HCT116 (cell line): ENCODE results near the gene RAPGEF1. TPM values are rescaled to one million over a fixed set of nuclear protein-coding genes. Genes with fewer than 3 reads are reported as not detected.

Source experiments
- ATAC-seq: fragments of 200-7000 bp; cut with Tn5 transposase; 2 replicates; pipeline ENCODE4 v1.9.1; 2020; ENCODE audit warnings: mild to moderate bottlenecking, moderate library complexity
- BruUV-seq: library from RNA; stranded (reverse); fragments of 400-500 nt; replicated peaks from 2 replicates; lab custom pipeline; 2021; lab: Mats Ljungman, UMichigan
- CTCF ChIA-PET: fragments of 300-600 bp; sonication (Branson Sonifier 250); formaldehyde crosslinking; loops from one replicate; lab custom pipeline; 2021; ENCODE audit warnings: antibody characterized with exemption; lab: Charles Lee
- POLR2A ChIA-PET: fragments of 300-600, 350-600 bp; sonication (Branson Sonifier 250); formaldehyde crosslinking; loops from one replicate; lab custom pipeline; 2021; ENCODE audit warnings: antibody characterized with exemption; lab: Charles Lee
- RAD21 ChIA-PET, 2 experiments: fragments of 300-600 bp; sonication (Branson Sonifier 250); formaldehyde crosslinking; loops; one replicate each; lab custom pipeline; 2023; ENCODE audit warnings: low total read pairs in 2 of 2; ENCODE audit not compliant: uncharacterized antibody in 2 of 2, unreplicated experiment in 2 of 2, low non-redundant PET in 1 of 2; lab: Charles Lee
- DNase-seq: peaks from one replicate; pipeline ENCODE4 v3.0.0-alpha.2; 2010; ENCODE audit warnings: low read depth, low spot score
- H2AFZ ChIP-seq: fragments of 200-600 bp; shearing (Covaris generic), sonication (generic); 2 replicates; pipeline ENCODE4 v1.6.1; 2017; ENCODE audit warnings: low read depth, mixed run types, mixed read lengths, antibody characterized with exemption, low read length; ENCODE audit not compliant: poor library complexity, severe bottlenecking
- H3K27ac ChIP-seq: 2 replicates; pipeline ENCODE4 v1.5.1; 2012; ENCODE audit warnings: low read depth, low read length
- H3K27me3 ChIP-seq: fragments of 200-600 bp; sonication (generic); 2 replicates; pipeline ENCODE4 v1.6.1; 2016; ENCODE audit warnings: mixed run types, low read length, mixed read lengths; ENCODE audit not compliant: insufficient read depth
- H3K36me3 ChIP-seq, 2 experiments: fragments of 200-500 bp in 1 of 2; fragments of 200-600 bp in 1 of 2; sonication (Bioruptor generic) in 1 of 2; sonication (generic) in 1 of 2; 2 replicates each; pipeline versions ENCODE4 v1.5.1 to v1.6.1; 2014 to 2016; ENCODE audit warnings: low read length in 2 of 2, inconsistent platforms in 1 of 2, mixed read lengths in 1 of 2, mixed run types in 1 of 2; ENCODE audit not compliant: insufficient read depth in 2 of 2, control insufficient read depth in 1 of 2
- H3K4me1 ChIP-seq, 2 experiments: fragments of 200-600 bp in 1 of 2; sonication (generic) in 1 of 2; 2 replicates each; pipeline versions ENCODE4 v1.5.1 to v1.6.1; 2012 to 2017; ENCODE audit warnings: low read length in 2 of 2, inconsistent platforms in 1 of 2, mild to moderate bottlenecking in 1 of 2, mixed read lengths in 1 of 2, mixed run types in 1 of 2, moderate library complexity in 1 of 2; ENCODE audit not compliant: insufficient read depth in 2 of 2, control insufficient read depth in 1 of 2
- H3K4me2 ChIP-seq: fragments of 200-600 bp; sonication (generic); 2 replicates; pipeline ENCODE4 v1.6.1; 2017; ENCODE audit warnings: mixed run types, low read length, mixed read lengths
- H3K4me3 ChIP-seq, 2 experiments: fragments of 200-600 bp in 1 of 2; sonication (generic) in 1 of 2; replicated peaks in 1 of 2; 2 replicates each; pipeline ENCODE4 v1.5.1; 2011 to 2016; ENCODE audit warnings: low read length in 2 of 2, control low read depth in 1 of 2, low read depth in 1 of 2, mild to moderate bottlenecking in 1 of 2, mixed read lengths in 1 of 2, mixed run types in 1 of 2
- H3K79me2 ChIP-seq: fragments of 200-600 bp; sonication (generic); 2 replicates; pipeline ENCODE4 v1.6.1; 2017; ENCODE audit warnings: mild to moderate bottlenecking, mixed run types, low read length, moderate library complexity, mixed read lengths; ENCODE audit not compliant: insufficient read depth
- H3K9ac ChIP-seq: fragments of 200-600 bp; sonication (generic); 2 replicates; pipeline ENCODE4 v1.6.1; 2016; ENCODE audit warnings: low read length, mixed read lengths
- H3K9me2 ChIP-seq: fragments of 200-600 bp; sonication (generic), shearing (Covaris generic); 2 replicates; pipeline ENCODE4 v1.6.1; 2017; ENCODE audit warnings: mixed run types, mild to moderate bottlenecking, moderate library complexity; ENCODE audit not compliant: insufficient read depth
- H3K9me3 ChIP-seq, 2 experiments: fragments of 200-500 bp in 1 of 2; fragments of 200-600 bp in 1 of 2; sonication (Bioruptor generic) in 1 of 2; sonication (generic) in 1 of 2; 2 replicates each; pipeline ENCODE4 v1.6.1; 2014 to 2017; ENCODE audit warnings: low read length in 2 of 2, mixed read lengths in 2 of 2, inconsistent platforms in 1 of 2, low read depth in 1 of 2, mild to moderate bottlenecking in 1 of 2, mixed run types in 1 of 2, moderate library complexity in 1 of 2; ENCODE audit not compliant: control insufficient read depth in 1 of 2, insufficient read depth in 1 of 2
- H4K20me1 ChIP-seq: fragments of 200-600 bp; sonication (generic), shearing (Covaris generic); 2 replicates; pipeline ENCODE4 v1.6.1; 2017; ENCODE audit warnings: mixed run types, mild to moderate bottlenecking, moderate library complexity; ENCODE audit not compliant: insufficient read depth
- ATF3 ChIP-seq: IDR thresholded peaks from 2 replicates; pipeline ENCODE4 v1.6.1; 2012
- CBX3 ChIP-seq: IDR thresholded peaks from 2 replicates; pipeline ENCODE4 v1.6.1; 2012; ENCODE audit warnings: low read depth
- CEBPB ChIP-seq: IDR thresholded peaks from 2 replicates; pipeline ENCODE4 v1.6.1; 2012; ENCODE audit warnings: low read depth
- EGR1 ChIP-seq: IDR thresholded peaks from 2 replicates; pipeline ENCODE4 v1.6.1; 2012; ENCODE audit warnings: low read depth
- EZH2 ChIP-seq: fragments of 200-600 bp; sonication (generic); IDR thresholded peaks from 2 replicates; pipeline ENCODE4 v1.6.1; 2017; ENCODE audit warnings: antibody characterized with exemption, mixed run types
- FOSL1 ChIP-seq: IDR thresholded peaks from 2 replicates; pipeline ENCODE4 v1.6.1; 2012; ENCODE audit warnings: low read depth
- JUND ChIP-seq: IDR thresholded peaks from 2 replicates; pipeline ENCODE4 v1.6.1; 2012
- MAX ChIP-seq: IDR thresholded peaks from 2 replicates; pipeline ENCODE4 v1.6.1; 2012
- POLR2A ChIP-seq: IDR thresholded peaks from 2 replicates; pipeline ENCODE4 v1.7.0; 2011; ENCODE audit warnings: borderline replicate concordance; ENCODE audit not compliant: insufficient read depth, insufficient read length; ENCODE audit errors: extremely low read depth
- POLR2AphosphoS5 ChIP-seq: IDR thresholded peaks from 2 replicates; pipeline ENCODE4 v1.6.1; 2011; ENCODE audit warnings: mild to moderate bottlenecking, low read depth, low read length, moderate library complexity
- RAD21 ChIP-seq: IDR thresholded peaks from 2 replicates; pipeline ENCODE4 v1.6.1; 2012; ENCODE audit warnings: low read depth, mild to moderate bottlenecking
- SIN3A ChIP-seq: IDR thresholded peaks from 2 replicates; pipeline ENCODE4 v1.6.1; 2012; ENCODE audit warnings: low read depth
- SP1 ChIP-seq: IDR thresholded peaks from 2 replicates; pipeline ENCODE4 v1.6.1; 2012; ENCODE audit warnings: low read depth
- SRF ChIP-seq: IDR thresholded peaks from 2 replicates; pipeline ENCODE4 v1.6.1; 2012; ENCODE audit warnings: low read depth
- TCF7L2 ChIP-seq: IDR thresholded peaks from 2 replicates; pipeline ENCODE4 v1.7.0; 2011; ENCODE audit warnings: borderline replicate concordance, inconsistent platforms; ENCODE audit not compliant: insufficient read depth, insufficient read length; ENCODE audit errors: extremely low read depth
- YY1 ChIP-seq: IDR thresholded peaks from 2 replicates; pipeline ENCODE4 v1.6.1; 2011; ENCODE audit warnings: low read length, low read depth, moderate library complexity, mild to moderate bottlenecking; ENCODE audit not compliant: insufficient replicate concordance; ENCODE audit errors: extremely low read depth
- ZFX ChIP-seq: fragments of 450-650 bp; IDR thresholded peaks from 2 replicates; pipeline ENCODE4 v1.6.1; 2017
- ZNF274 ChIP-seq: fragments of 200-500 bp; sonication (Bioruptor generic); IDR thresholded peaks from 2 replicates; pipeline ENCODE4 v1.6.1; 2014; ENCODE audit warnings: mild to moderate bottlenecking, low read depth, low read length, inconsistent platforms
- intact Hi-C: fragments of 100-400 bp; cut with micrococcal nuclease; formaldehyde crosslinking; loops from 2 replicates; pipeline ENCODE4 v1.10.0; 2022
- total RNA-seq: library from RNA; stranded (reverse); gene quantifications from one replicate; pipeline ENCODE4 v1.2.1, GENCODE V29; 2021; ENCODE audit not compliant: unreplicated experiment
- TF ChIP-seq, protein P1 (sequence below): IDR thresholded peaks from 2 replicates; pipeline ENCODE4 v1.6.1; 2011; ENCODE audit warnings: mild to moderate bottlenecking, low read length, moderate library complexity; ENCODE audit not compliant: insufficient replicate concordance; ENCODE audit errors: extremely low read depth
- TF ChIP-seq, protein P2 (sequence below), 3 experiments: fragments of 200-600 bp in 1 of 3; sonication (generic) in 1 of 3; IDR thresholded peaks in 2 of 3; conservative IDR thresholded peaks in 1 of 3; 2 replicates each; pipeline ENCODE4 v1.5.1; 2012 to 2017; ENCODE audit warnings: low read depth in 2 of 3, low read length in 2 of 3, antibody characterized with exemption in 1 of 3, borderline replicate concordance in 1 of 3, control low read depth in 1 of 3, mild to moderate bottlenecking in 1 of 3, mixed read lengths in 1 of 3, mixed run types in 1 of 3, moderate library complexity in 1 of 3; ENCODE audit not compliant: insufficient read depth in 1 of 3

The RAPGEF1 gene
- total RNA-seq, 1 experiment from 2014 or later: 43.0 TPM

DNA sequence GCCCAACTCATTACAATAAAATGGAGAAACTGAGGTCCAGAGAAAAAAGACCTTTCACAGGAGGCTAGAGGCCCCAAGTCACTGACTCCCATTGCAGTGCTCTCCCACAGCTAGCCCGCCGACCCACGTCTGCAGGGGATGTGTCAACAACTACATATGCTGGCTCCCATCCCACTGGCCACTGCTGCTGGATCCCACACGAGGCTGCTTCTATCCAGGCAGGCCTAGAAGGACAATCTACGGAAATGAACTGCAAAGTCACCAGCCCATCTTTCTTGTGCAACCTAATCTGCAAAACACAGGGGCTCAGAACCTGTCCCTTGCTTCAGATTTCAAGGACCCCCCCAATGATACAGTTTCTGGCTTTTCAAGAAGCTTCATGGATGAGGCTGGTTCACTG lies 24.0 kb downstream of the RAPGEF1 start (continued):
- TF ChIP-seq, protein P1, sequence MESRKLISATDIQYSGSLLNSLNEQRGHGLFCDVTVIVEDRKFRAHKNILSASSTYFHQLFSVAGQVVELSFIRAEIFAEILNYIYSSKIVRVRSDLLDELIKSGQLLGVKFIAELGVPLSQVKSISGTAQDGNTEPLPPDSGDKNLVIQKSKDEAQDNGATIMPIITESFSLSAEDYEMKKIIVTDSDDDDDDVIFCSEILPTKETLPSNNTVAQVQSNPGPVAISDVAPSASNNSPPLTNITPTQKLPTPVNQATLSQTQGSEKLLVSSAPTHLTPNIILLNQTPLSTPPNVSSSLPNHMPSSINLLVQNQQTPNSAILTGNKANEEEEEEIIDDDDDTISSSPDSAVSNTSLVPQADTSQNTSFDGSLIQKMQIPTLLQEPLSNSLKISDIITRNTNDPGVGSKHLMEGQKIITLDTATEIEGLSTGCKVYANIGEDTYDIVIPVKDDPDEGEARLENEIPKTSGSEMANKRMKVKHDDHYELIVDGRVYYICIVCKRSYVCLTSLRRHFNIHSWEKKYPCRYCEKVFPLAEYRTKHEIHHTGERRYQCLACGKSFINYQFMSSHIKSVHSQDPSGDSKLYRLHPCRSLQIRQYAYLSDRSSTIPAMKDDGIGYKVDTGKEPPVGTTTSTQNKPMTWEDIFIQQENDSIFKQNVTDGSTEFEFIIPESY: no peak
- TF ChIP-seq EZH2 (no peak), POLR2AphosphoS5 (no peak), SIN3A (no peak), RAD21 (no peak)
- TF ChIP-seq, all 23 proteins: peak for 0

- ATAC-seq: no peak
- no peak overlapping the region for H3K4me3 ChIP-seq
- no peaks in the 10 kb centered on the region for H4K20me1 ChIP-seq
- no peak for TF ChIP-seq SP1
- no peak for TF ChIP-seq YY1
- TF ChIP-seq MAX: no peak
- no peak for TF ChIP-seq POLR2AphosphoS5
- TF ChIP-seq TCF7L2: no peak
- no peak for TF ChIP-seq POLR2A
- TF ChIP-seq ATF3: no peak
- TF ChIP-seq EZH2: no peak
- no peak for TF ChIP-seq ZFX
- no peak for TF ChIP-seq EGR1
- TF ChIP-seq SRF: no peak
- TF ChIP-seq, protein P1: no peak
- TF ChIP-seq ZNF274: no peak
- TF ChIP-seq FOSL1: no peak
- no peak for TF ChIP-seq JUND
- no peak for TF ChIP-seq RAD21
- no peak for TF ChIP-seq CBX3
- TF ChIP-seq, protein P2, sequence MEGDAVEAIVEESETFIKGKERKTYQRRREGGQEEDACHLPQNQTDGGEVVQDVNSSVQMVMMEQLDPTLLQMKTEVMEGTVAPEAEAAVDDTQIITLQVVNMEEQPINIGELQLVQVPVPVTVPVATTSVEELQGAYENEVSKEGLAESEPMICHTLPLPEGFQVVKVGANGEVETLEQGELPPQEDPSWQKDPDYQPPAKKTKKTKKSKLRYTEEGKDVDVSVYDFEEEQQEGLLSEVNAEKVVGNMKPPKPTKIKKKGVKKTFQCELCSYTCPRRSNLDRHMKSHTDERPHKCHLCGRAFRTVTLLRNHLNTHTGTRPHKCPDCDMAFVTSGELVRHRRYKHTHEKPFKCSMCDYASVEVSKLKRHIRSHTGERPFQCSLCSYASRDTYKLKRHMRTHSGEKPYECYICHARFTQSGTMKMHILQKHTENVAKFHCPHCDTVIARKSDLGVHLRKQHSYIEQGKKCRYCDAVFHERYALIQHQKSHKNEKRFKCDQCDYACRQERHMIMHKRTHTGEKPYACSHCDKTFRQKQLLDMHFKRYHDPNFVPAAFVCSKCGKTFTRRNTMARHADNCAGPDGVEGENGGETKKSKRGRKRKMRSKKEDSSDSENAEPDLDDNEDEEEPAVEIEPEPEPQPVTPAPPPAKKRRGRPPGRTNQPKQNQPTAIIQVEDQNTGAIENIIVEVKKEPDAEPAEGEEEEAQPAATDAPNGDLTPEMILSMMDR (IDR thresholded peaks at IDR 0.05 in 2 of 3, conservative IDR thresholded peaks at IDR 0.05 in 1 of 3; ENCODE audit: borderline replicate concordance in 1 of 3, insufficient read depth in 1 of 3, low read depth in 2 of 3, low read length in 2 of 3): no peak
- TF ChIP-seq CEBPB: no peak
- no peak for DNase-seq
- peaks cover 18% of the 10 kb centered on the region for H3K79me2 ChIP-seq
- ChIA-PET RAD21 (no interaction called here), CTCF (interaction anchor here (1.2 to 1.5 kb wide), 2 partner anchors 8 to 123 kb away, joined by 3 read pairs; no protein-coding TSS in a partner anchor), POLR2A (interaction anchor here (0.6 kb wide), 1 partner anchor 76 kb away, joined by 5 read pairs; no protein-coding TSS in a partner anchor)
- no peak overlapping the region for H3K9ac ChIP-seq
- no peaks in the 10 kb centered on the region for H3K9me3 ChIP-seq
- no peak overlapping the region for H2AFZ ChIP-seq
- no peaks in the 10 kb centered on the region for H3K27me3 ChIP-seq
- no peak overlapping the region for H3K27ac ChIP-seq
- no peaks in the 10 kb centered on the region for H3K9me2 ChIP-seq
- intact Hi-C loops: no loop called here
- H3K36me3 ChIP-seq: no peaks in the 10 kb centered on the region
- BruUV-seq: no TSS peak
- no peak overlapping the region for H3K4me2 ChIP-seq
- H3K4me1 ChIP-seq: no peaks in the 10 kb centered on the region
Measured at GRCh38 chr9:131714821-131715220, 25.1 kb downstream of the RAPGEF1 start.
